ENCODE measurements around the gene MEX3D. TPM values are rescaled to one million over a fixed set of nuclear protein-coding genes. Genes with fewer than 3 reads are reported as not detected.
"Not testable (repeated sequence)": the region's sequence is repeated elsewhere in the genome, so short reads cannot be mapped to it uniquely, and the experiment has no call there.

MEX3D gene
- total RNA-seq, 1 experiment from 2014 or later = 48.0 TPM

- not testable (repeated sequence) for DNase-seq (ENCODE audit: low read depth)
Observed at GRCh38 chr19:1519802-1520201, 48.3 kb downstream of the MEX3D start.

GRCh38 chr19:1518471-1518870 is 49.7 kb downstream of the MEX3D start:
- DNase-seq (ENCODE audit: low read depth) = no peak

GRCh38 chr19:1516395-1516753 is 51.8 kb downstream of the MEX3D start:
- no peak for DNase-seq (ENCODE audit: low read depth)

- DNase-seq (ENCODE audit: low read depth) = no peak
Observed at GRCh38 chr19:1514986-1515721, 53.0 kb downstream of the MEX3D start.

GRCh38 chr19:1514295-1514661 is 53.8 kb downstream of the MEX3D start:
- DNase-seq (ENCODE audit: low read depth) = no peak

- peak; percentile 42 for DNase-seq (ENCODE audit: low read depth)
Observed at GRCh38 chr19:1513499-1514294, 54.4 kb downstream of the MEX3D start.

GRCh38 chr19:1512671-1513498 is 55.2 kb downstream of the MEX3D start, which contains the start of gene ADAMTSL5:
Gene ADAMTSL5, minus strand, starts transcription at chr19:1513019. Its CDS starts 2,076 bp downstream, at chr19:1510943.
- DNase-seq (ENCODE audit: low read depth) = peak; percentile 65

- DNase-seq (ENCODE audit: low read depth) = no peak
Observed at GRCh38 chr19:1511318-1512317, 56.5 kb downstream of the MEX3D start.

- DNase-seq (ENCODE audit: low read depth) = no peak
Observed at GRCh38 chr19:1510807-1511206, 57.3 kb downstream of the MEX3D start.

- no peak for DNase-seq (ENCODE audit: low read depth)
Observed at GRCh38 chr19:1510442-1510806, 57.7 kb downstream of the MEX3D start.

- DNase-seq (ENCODE audit: low read depth) = no peak
Observed at GRCh38 chr19:1509602-1510441, 58.3 kb downstream of the MEX3D start.

GRCh38 chr19:1508507-1508856 is 59.6 kb downstream of the MEX3D start:
- DNase-seq (ENCODE audit: low read depth) = no peak

- peak; percentile 86 for DNase-seq (ENCODE audit: low read depth)
Observed at GRCh38 chr19:1507763-1508506, 60.2 kb downstream of the MEX3D start.

GRCh38 chr19:1507192-1507660 is 60.9 kb downstream of the MEX3D start:
- no peak for DNase-seq (ENCODE audit: low read depth)

GRCh38 chr19:1505991-1506881 is 61.9 kb downstream of the MEX3D start:
- no peak for DNase-seq (ENCODE audit: low read depth)

GRCh38 chr19:1505012-1505411 is 63.1 kb downstream of the MEX3D start:
- DNase-seq (ENCODE audit: low read depth) = no peak

Measured in M059J (cell line).